ENCODE results near the gene SFXN1. TPM values are rescaled to one million over a fixed set of nuclear protein-coding genes. Genes with fewer than 3 reads are reported as not detected.
"Not testable (repeated sequence)": the region's sequence is repeated elsewhere in the genome, so short reads cannot be mapped to it uniquely, and the experiment has no call there.

Gene SFXN1, protein sequence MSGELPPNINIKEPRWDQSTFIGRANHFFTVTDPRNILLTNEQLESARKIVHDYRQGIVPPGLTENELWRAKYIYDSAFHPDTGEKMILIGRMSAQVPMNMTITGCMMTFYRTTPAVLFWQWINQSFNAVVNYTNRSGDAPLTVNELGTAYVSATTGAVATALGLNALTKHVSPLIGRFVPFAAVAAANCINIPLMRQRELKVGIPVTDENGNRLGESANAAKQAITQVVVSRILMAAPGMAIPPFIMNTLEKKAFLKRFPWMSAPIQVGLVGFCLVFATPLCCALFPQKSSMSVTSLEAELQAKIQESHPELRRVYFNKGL
- polyA plus RNA-seq (2013, experiment 1 of 2; ENCODE audit: insufficient read length), result 33.8 TPM
- 37.6 TPM for polyA plus RNA-seq (2013, experiment 2 of 2; ENCODE audit: insufficient read length)

DNA sequence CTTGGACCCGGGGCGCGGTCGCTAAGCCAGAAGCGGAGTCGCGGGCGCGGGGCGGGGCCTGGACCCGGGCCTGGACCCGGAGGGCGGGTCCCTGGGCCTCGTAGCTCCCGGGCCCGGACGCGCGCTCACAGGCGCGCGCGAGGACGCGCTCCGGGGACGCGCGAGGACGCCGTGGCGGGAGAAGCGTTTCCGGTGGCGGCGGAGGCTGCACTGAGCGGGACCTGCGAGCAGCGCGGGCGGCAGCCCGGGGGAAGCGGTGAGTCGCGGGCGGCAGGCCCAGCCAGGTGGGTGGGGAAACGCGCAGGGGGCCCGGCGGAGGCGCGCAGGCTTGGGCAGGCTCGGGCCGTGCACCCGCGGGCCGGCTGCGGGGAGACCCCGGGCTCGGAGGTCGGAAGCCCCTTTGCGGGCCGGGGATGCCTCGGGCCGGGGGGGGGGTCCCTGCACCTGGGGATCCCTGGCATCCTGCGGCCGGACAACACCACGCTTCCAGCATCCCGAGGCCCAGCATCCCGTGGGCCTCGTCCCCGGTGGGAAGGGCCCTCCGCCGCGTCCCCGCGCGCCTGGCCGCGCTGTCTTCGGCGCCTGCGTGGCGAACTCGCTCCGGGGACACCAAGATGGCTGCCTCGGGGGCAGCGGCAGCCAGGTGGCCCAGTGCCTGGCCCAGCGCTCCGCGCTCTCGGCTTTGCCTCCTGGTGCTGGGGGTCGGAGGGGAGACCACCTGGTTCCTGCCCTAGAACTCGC lies at the start of gene SFXN1:
SFXN1 (plus strand) TSS at position 177 of the 741 bp plus-strand sequence. CDS start 13,544 bp downstream, outside the sequence.
- DNase-seq, result peak; percentile 74

DNA sequence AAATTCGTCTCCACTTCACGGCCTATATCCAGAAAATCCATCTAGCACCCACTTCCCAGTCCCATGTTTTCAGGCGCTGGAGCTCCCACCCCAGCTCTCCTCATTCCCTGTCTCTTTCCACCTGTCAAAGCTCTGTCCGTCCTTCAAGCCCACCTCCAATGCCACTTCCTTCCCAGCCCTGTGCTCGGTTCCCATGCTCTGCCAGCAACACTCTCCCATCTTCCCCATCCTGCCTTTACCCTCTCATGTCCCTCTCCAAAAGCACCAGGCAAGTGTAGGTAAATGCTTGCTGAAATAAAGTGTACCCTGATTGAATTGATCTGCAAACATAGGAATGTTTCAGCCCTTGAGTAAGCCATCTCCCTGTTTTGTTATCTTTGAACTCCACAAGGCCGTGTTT lies 43.6 kb upstream of the SFXN1 start:
- no peak for DNase-seq

DNA sequence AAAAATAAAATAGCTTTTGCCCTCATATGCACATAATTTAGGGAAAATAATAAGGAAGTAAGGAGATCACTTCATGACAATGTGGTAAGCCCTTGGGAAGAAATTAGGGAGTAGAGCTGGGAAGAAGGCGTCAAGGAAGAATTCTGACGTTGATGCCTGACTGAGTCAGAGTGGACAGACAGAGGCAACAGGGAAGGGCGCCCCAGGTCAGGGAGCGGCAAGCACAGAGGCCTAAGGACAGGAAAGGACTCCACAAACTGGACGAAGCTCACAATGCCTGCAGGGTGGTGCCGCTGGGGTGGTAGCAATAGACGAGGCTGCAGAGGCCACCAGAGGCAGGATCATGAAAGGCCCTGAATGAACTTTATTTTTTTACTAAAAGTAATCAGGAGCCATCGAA lies 42.0 kb upstream of the SFXN1 start:
- DNase-seq, result no peak

DNA sequence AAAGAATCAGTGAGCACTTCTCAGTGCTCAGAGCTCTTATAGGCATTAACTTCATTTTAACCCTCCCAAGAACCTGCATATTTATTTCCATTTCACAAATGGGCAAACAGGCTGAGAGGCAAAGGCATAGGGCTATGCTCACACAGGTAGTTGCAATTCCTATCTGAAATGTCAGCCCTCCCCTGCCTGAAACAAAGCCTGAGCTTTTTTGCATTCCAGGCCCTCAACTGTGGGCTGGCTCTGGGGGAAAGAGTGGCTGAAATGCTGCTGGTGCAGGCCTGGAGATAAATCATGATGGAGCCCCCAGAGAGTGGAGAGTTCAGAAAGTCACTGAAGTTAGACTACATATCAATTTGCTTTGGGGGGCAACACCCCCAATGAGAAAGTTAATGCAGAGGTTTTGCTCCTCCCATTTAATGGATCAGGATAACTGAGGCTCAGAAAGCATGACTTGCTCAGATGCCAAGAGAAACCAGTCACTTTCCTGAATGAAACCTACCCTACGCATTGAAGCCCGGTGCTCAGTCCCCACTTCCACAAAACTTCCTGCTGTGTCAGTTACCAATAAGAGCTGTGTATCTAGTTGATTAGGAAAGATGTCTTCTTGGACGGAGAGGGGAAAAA lies 40.0 kb upstream of the SFXN1 start:
- DNase-seq, result no peak

DNA sequence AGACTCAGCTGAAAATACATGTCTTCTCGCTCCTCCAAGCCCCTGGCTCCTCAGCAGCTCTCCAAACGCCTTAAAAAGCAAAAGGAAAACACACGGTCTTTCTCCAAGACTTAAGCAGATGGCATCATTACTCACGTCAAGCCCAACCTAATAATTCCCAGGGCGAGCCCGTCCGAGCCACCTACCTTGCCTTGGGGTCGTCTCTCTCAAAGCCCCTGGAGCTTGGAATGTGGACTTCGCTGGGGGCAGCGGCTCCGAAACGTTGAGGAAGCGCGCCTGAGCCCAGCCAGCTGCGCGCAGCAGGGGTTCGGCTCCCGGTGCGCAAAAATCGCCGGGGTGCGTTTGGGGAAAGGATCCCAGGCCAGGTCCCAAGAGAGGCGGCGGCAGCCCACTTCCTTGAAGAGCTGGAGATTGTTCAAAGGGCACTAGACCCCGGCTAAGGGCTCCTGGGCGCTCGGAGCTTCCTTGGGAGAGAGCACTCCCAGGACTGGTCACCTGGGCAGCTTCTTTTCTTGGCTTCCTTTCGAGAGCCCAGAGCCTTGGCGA lies 34.8 kb upstream of the SFXN1 start:
- no peak for DNase-seq

DNA sequence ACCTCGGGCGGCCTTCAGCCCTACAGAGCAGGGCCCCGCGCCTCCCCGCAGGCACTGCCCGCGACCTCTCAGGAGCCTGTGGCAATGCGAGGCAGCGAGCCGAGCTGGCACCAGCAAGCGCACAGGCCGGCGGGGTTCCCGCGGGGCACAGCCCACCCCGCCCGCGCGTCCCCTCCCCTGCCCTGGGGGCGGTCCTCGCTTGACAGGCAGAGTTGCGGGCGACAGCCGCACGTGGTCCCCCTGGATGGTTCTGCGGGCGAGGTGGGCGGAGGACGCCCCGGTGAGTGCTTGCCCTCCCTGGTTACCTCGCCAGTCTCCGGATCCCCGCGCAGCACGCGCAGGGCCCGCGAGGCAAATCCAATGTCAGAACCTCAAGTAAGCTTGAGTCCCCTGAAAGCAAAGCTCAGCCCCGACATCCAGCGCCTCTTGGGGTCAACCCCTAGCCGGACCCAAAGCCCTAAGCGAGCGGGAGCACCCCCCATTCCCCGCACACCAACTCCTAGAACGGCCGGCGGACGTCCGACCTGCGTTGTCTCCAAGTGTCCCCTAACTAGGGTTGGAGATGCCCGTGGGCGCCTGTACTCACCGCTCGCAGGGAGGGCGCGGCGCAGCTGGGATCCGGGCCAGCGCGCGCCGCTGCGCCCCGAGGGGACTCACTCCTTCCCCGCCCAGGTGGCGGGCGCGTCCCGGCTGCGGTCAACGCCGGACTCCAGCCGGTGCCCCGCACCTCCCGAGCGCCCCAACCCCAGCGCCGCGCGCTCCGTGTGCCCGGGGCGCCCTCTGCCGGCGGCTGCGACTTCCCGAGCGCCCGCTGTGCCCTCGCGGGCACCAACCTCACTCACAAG lies 34.1 kb upstream of the SFXN1 start, which contains the start of gene DRD1:
DRD1 (minus strand) TSS at position 123 of the 845 bp plus-strand sequence. CDS start 1,083 bp downstream, outside the sequence.
- DNase-seq, result peak; percentile 22

DNA sequence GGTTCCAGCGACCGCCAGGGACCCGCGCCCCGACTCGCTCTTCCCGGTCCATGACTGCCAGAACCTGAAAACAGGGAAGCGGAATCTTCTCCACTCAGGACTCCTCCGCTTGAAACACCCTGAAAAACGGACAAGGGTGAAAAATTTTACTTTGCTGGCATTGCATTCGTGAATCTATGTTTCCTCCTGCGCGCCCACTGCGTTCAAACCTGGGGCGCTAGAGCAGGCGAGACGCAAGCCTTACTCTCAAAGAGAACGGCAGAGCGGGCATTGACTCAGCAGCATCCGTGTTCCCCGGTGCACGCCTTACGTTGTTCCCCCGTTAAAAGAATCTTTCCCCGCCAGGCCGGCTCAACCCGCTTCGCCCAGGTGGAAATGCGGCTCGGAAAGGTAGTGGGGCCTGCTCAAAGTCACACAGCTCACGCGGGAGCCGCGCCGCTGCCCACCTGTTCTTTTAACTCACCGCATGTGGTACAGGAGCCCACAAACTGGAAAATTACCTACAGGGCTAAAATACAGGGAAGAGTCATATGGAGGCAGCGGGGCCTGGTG lies 33.4 kb upstream of the SFXN1 start:
- no peak for DNase-seq

DNA sequence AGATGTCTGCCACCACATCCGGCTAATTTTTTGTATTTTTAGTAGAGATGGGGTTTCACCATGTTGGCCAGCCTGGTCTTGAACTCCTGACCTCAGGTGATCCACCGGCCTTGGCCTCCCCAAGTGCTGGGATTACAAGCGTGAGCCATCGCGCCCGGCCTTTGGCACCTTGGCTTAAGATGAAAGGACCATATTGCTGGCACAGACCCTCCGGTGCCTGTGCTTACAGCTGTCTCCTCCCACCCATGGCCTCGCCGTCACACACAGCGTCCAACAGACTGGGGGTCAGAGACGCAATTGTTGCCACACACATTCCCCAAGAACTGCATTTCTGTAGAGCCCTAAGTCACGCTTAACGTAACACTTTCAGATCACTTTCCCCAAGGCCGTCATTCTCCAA lies 32.0 kb upstream of the SFXN1 start:
- not testable (repeated sequence) for DNase-seq

DNA sequence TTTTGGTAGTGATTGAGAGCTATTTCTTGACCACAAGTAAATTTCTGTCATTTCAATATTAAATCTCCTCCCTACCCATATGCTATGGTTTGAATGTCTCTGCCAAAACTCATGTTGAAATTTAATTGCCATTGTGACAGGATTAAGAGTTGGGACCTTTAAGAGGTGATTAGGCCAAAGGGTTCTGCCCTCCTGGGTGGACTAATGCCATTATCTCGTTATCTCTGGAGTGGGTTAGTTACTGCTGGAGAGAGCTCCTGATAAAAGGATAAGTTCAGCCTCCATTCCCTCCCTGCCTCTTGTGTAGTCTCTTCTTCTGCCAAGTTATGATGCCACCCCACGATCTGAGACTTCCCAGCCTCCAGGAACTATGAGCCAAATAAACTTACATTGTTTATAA lies 30.8 kb upstream of the SFXN1 start:
- no peak for DNase-seq

DNA sequence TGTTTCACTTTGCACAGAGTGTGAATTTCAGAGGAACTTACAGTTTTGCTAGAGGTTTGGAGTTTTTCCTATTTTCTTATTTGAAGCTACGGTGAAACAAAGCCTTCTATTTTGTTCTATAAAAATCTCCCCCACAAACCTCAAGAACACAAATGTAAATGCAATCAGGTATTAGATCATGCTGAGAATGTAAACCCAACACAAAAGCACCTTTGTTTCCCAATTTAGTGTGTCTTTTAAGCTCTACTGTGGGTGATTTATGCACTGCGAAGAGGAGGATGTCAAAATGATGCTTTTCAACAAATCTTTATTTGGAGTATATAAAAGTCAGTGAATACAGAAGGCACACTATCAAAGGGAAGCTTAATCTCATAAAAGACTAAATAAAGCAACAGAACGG lies 30.1 kb upstream of the SFXN1 start:
- DNase-seq, result no peak

DNA sequence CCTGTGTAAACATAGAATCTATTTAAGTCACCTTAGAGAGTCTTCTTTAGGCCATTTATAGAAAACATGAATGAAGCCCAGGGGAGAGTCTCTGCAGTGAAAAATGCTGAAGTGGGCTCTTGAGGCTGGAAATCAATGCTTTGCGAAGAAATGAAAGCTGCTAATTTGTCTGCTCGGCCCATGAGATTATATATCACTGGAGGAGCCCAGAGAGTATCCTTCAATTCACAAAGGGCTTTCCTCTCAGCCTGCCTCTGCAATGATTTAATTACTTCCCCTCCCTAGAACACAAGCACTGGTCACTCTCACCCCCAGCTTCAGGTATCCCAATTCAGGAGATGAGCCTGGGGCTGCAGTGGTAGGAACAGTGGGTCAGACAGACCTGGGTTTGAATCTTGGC lies 26.2 kb upstream of the SFXN1 start:
- no peak for DNase-seq

DNA sequence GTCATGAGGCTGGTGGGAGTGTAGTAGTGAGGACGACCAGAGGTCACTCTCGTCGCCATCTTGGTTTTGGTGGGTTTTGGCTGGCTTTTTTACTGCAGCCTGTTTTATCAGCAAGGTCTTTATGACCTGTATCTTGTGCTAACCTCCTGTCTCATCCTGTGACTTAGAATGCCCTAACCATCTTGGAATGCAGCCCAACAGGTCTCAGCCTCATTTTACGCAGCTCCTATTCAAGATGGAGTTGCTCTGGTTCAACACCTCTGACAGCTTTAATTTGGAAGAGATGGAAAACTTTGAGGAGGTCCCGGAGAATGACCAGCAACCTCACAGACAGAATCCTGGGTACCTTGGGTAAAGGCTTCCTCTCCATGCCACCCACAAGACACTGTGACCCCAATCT lies 24.0 kb upstream of the SFXN1 start:
- DNase-seq, result not testable (repeated sequence)

DNA sequence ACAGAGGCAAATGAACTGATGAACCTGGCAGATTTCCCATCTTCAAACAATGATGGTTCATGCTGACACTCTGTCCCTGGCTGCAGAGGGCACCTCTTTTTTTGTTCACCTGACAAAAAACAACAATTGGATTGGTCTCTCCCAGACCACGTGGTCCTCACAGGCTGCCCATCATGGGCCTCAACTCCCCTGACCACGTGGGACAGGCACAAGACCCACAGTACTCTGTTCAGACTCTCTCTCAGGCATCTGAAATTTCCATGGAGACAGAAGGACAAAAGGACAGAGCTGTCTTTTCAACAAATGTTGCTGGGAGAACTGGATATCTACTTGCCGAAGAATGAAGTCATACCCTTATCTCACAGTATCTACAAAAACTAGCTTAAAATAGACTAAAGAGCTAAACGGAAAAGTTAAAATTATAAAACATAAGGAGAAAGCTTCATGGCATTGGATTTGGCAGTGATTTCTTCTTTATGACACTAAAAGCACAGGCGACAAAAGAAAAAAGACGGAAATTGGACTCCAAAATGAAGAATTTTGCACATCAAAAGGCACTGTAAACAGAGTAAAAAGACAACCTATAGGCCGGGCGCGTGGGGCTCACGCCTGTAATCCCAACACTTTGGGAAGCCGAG lies 22.1 kb upstream of the SFXN1 start:
- DNase-seq, result no peak

DNA sequence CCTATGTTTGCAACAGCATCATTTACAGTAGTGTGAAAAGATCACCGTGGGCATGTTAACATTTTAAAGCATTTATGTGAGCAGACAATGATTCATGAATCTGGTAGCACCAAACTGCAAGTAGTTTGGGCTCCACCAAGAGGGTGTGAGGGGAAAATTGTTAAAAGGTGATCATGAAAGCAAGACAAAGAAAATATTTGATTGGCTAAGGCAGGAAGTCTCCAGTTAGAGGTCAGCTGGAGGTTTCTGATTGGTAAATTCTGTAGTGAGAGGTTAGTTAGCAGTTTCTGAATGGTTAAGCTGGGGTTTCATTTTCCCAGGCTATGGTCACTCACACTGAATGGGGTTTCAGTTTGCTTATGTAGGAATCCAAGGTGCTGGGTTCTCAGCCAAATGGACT lies 20.9 kb upstream of the SFXN1 start:
- no peak for DNase-seq

DNA sequence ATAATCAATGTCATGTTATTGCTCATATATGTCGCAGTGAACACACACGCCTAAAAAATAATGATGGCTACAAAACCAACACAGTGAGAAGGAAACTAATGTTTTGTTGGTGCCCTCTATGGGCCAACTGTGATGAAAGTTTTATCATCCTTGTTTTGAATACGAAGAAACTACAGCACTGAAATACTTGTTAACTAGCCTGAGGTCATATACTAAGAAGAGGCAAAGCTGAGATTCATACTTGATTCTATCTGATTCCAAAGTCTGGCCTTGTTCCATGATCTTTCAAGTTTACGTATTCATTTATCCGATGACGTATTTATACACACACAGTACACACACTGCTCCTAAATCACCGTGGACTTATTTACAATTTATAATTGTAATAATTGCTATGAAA lies 18.2 kb upstream of the SFXN1 start:
- DNase-seq, result no peak

DNA sequence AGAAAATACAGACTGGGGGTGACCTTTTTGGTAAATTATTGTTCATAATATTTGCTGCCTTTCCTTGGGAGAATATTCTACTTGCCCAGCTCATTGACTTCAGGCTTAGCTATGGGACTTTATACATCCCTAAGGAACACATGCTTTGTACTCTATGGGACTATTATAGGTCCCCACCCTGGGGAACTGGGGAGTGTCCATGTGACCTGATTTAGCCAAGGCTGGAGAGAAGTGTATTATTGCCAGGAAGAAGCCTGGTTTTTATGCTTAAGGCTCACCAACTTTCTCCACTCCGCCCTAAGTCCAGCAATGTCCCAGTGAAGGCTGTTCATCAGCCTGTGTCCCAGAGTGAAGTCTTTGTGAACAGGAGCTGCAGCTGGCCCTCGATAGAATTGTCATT lies 17.8 kb upstream of the SFXN1 start:
- no peak for DNase-seq

DNA sequence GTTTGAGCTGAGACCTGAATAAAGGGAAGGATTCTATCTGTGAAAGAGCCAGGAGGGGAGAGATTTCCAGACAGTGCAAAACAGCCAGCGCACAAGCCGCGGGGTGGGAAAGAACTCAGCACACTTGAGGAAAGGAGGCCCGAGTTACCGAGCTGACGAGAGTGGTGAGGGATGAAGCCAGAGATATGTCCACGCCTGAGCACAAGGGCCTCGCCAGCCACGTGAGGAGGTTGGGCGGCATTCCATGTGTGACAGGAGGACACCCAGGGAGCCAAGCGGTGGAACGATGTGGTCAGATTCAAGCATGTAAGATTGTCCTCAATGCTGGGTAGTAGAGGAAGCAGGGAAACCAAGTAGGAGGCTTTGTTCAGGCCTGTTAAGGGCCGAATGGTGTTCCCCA lies 17.0 kb upstream of the SFXN1 start:
- DNase-seq, result no peak

DNA sequence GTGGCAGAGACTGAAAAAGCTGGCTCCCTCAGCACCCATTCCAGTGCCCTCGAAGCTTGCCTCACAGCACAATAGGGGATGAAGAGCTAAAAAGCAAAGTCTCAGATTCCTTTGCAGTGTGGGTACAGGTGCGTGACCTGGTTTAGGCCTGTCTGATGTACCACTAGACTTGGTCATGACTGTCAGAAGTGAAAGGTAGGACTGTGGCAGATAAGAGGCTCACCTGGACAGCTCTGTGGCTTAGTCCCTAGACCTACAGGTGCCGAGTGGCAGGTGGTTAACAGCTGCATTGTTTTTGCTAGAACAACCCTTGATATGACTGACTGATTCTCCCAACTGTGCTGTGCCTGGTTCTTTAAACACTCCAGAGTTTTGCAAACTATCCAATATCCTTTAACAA lies 14.7 kb upstream of the SFXN1 start:
- no peak for DNase-seq

DNA sequence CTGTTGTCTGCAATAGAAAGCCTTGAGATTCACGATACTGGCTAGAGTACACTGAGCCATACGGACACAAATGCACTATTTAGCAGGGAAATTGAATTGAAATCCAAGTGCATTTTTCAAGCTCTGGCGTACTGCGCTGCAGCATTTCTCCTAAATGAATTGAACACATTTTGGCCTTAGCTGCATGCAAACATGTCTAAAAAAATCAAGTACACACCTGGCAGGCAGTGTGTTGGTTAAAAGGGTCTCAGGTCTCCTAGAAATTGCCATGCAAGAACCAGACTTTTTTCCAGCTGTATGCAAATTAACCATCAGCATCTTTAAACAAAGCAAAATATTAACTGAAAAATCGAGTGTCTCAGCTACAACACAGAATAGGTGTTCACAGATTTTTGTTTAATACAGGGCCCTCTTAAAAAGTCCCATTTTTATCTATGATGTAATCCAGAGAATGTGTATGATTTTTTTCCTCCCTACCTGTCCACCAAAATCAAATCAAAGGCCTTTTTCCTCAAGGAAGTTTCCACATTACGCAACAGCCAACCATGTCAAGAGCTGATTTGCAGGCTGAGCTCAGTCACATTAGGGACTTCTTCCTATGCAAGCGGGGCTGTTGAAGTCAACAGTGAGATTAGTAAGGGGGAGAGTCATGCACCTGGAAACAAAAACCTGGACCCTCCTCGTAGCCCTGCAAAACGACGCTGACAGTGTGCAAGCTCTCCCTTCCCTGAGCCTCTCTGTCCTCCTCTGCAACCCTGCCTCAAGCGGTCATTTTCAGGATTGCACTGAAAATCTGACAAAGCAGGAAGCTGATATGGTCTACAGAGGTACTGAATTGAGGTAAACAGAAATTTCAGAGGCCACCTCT lies 14.1 kb upstream of the SFXN1 start:
- no peak for DNase-seq

DNA sequence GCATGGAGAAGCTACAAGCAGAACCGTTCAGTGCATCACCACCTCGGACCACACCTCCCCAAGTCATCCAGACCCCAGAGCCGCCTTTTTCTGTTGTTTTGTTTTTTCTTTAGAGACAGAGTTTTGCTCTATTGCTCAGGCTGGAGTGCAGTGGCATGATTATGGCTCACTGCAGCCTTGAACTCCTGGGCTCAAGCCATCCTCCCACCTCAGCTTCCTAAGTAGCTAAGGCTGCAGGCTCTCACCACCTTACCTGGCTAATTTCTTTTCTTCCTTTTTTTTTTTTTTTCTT lies 13.5 kb upstream of the SFXN1 start:
- no peak for DNase-seq

DNA sequence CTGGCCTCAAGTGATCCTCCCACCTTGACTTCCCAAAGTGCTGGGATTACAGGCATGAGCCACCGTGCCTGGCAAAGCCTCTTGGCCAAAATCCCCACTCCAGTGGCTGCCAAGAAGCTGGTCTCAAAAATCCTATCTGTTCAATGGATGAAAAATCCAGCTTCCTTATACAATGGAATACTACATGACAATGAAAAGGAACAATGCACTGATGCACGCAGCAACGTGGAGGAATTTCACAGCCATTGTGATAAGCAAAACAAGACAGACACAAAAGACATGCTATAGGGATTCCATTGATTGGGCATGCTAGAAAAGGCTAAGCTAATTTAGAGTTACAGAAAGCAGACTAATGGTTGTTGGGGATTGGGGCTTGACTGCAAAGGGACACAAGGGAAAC lies 13.1 kb upstream of the SFXN1 start:
- DNase-seq, result no peak
